H1 (cell line): ENCODE results near the gene MT4. TPM values are rescaled to one million over a fixed set of nuclear protein-coding genes. Genes with fewer than 3 reads are reported as not detected.

Source experiments
- CTCF ChIA-PET: fragments of 300-600 bp; sonication (Branson Sonifier 250); formaldehyde crosslinking; loops from one replicate; lab custom pipeline; 2021; ENCODE audit not compliant: partially characterized antibody; lab: Charles Lee
- POLR2A ChIA-PET: fragments of 300-600 bp; sonication (Branson Sonifier 250); formaldehyde crosslinking; loops from one replicate; lab custom pipeline; 2021; ENCODE audit warnings: inconsistent platforms; ENCODE audit not compliant: partially characterized antibody; lab: Charles Lee
- DNase-seq, 2 experiments: peaks; one replicate each; pipeline versions ENCODE4 v3.0.0 to v3.0.0-alpha.2; 2010 to 2022; ENCODE audit warnings: low spot score in 2 of 2, low read depth in 1 of 2, mixed read lengths in 1 of 2
- FAIRE-seq: peaks from 2 replicates; lab custom pipeline; 2011; peaks lifted over from hg19 to GRCh38; lab: Jason Lieb, UNC
- H2AFZ ChIP-seq: 2 replicates; pipeline ENCODE4 v1.8.1; 2012; ENCODE audit warnings: low read length, inconsistent platforms
- H2AK5ac ChIP-seq: 2 replicates; pipeline ENCODE4 v1.6.1; 2013; ENCODE audit warnings: low read depth, low read length
- H2BK120ac ChIP-seq: replicated peaks from 2 replicates; pipeline ENCODE3; 2013; ENCODE audit warnings: low read depth, low read length, inconsistent platforms
- H2BK12ac ChIP-seq: 2 replicates; pipeline ENCODE4 v1.6.1; 2013; ENCODE audit warnings: low read depth, low read length
- H2BK15ac ChIP-seq: 2 replicates; pipeline ENCODE4 v1.6.1; 2013; ENCODE audit warnings: low read length
- H2BK20ac ChIP-seq: 2 replicates; pipeline ENCODE4 v1.6.1; 2013; ENCODE audit warnings: low read length
- H2BK5ac ChIP-seq: 2 replicates; pipeline ENCODE4 v1.6.1; 2013; ENCODE audit warnings: low read depth, low read length
- H3K14ac ChIP-seq: 2 replicates; pipeline ENCODE4 v1.6.1; 2013; ENCODE audit warnings: inconsistent platforms; ENCODE audit not compliant: insufficient read length
- H3K18ac ChIP-seq: 2 replicates; pipeline ENCODE4 v1.6.1; 2013; ENCODE audit warnings: low read length; ENCODE audit errors: extremely low read depth
- H3K23ac ChIP-seq: 2 replicates; pipeline ENCODE4 v1.6.1; 2013; ENCODE audit warnings: inconsistent platforms; ENCODE audit not compliant: insufficient read length
- H3K23me2 ChIP-seq: 2 replicates; pipeline ENCODE4 v1.6.1; 2013; ENCODE audit warnings: low read depth, low read length
- H3K27ac ChIP-seq: 2 replicates; pipeline ENCODE4 v1.6.1; 2011; ENCODE audit warnings: low read depth, low read length, inconsistent platforms
- H3K27me3 ChIP-seq, 4 experiments: replicated peaks in 1 of 4; 1 replicate in 1 of 4; 2 replicates in 3 of 4; pipeline versions ENCODE4 v1.6.1 to v1.8.1; 2011 to 2013; ENCODE audit warnings: low read length in 3 of 4, mild to moderate bottlenecking in 3 of 4, inconsistent platforms in 2 of 4, mixed read lengths in 2 of 4, moderate library complexity in 1 of 4; ENCODE audit not compliant: control insufficient read depth in 3 of 4, insufficient read depth in 3 of 4; ENCODE audit errors: extremely low read depth in 1 of 4
- H3K36me3 ChIP-seq, 4 experiments: 2 replicates each; pipeline versions ENCODE4 v1.6.1 to v1.8.1; 2011 to 2013; ENCODE audit warnings: mild to moderate bottlenecking in 4 of 4, low read length in 3 of 4, moderate library complexity in 2 of 4, control low read depth in 1 of 4, inconsistent platforms in 1 of 4; ENCODE audit not compliant: insufficient read depth in 4 of 4, control insufficient read depth in 2 of 4
- H3K4ac ChIP-seq: replicated peaks from 2 replicates; pipeline ENCODE3; 2013; ENCODE audit warnings: low read length, low read depth, mixed read lengths, inconsistent platforms; ENCODE audit not compliant: insufficient read length
- H3K4me1 ChIP-seq, 4 experiments: replicated peaks in 1 of 4; 1 replicate in 1 of 4; 2 replicates in 3 of 4; pipeline versions ENCODE4 v1.6.1 to v1.8.1; 2011 to 2013; ENCODE audit warnings: low read length in 3 of 4, inconsistent platforms in 2 of 4, mixed read lengths in 1 of 4; ENCODE audit not compliant: insufficient read depth in 4 of 4, control insufficient read depth in 3 of 4
- H3K4me2 ChIP-seq, 2 experiments: 2 replicates each; pipeline versions ENCODE4 v1.6.1 to v1.8.1; 2011 to 2013; ENCODE audit warnings: low read depth in 2 of 2, low read length in 2 of 2, control low read depth in 1 of 2, inconsistent platforms in 1 of 2, mild to moderate bottlenecking in 1 of 2; ENCODE audit not compliant: insufficient read depth in 1 of 2
- H3K4me3 ChIP-seq, 4 experiments: fragments of 200-600, 300-600 bp in 1 of 4; sonication (generic), shearing (Covaris generic), sonication (Bioruptor Twin) in 1 of 4; 2 replicates each; pipeline versions ENCODE4 v1.5.1 to v1.8.1; 2011 to 2016; ENCODE audit warnings: low read length in 4 of 4, low read depth in 3 of 4, control low read depth in 2 of 4, inconsistent platforms in 2 of 4, mild to moderate bottlenecking in 2 of 4, mixed read lengths in 1 of 4, moderate library complexity in 1 of 4; ENCODE audit not compliant: insufficient read depth in 2 of 4; ENCODE audit errors: extremely low read depth in 1 of 4
- H3K56ac ChIP-seq: replicated peaks from 2 replicates; pipeline ENCODE3; 2013; ENCODE audit warnings: low read depth, mild to moderate bottlenecking, mixed read lengths, low read length, inconsistent platforms; ENCODE audit not compliant: insufficient read length
- H3K79me1 ChIP-seq: 2 replicates; pipeline ENCODE4 v1.6.1; 2013; ENCODE audit warnings: low read depth, low read length, control low read depth
- H3K79me2 ChIP-seq, 2 experiments: 2 replicates each; pipeline versions ENCODE4 v1.6.1 to v1.8.1; 2012 to 2013; ENCODE audit warnings: low read length in 2 of 2, mild to moderate bottlenecking in 2 of 2, inconsistent platforms in 1 of 2; ENCODE audit not compliant: insufficient read depth in 2 of 2, control insufficient read depth in 1 of 2
- H3K9ac ChIP-seq, 4 experiments: replicated peaks in 1 of 4; 1 replicate in 1 of 4; 2 replicates in 3 of 4; pipeline versions ENCODE4 v1.6.1 to v1.8.1; 2011 to 2013; ENCODE audit warnings: low read depth in 3 of 4, low read length in 3 of 4, control low read depth in 2 of 4, mild to moderate bottlenecking in 2 of 4, moderate library complexity in 2 of 4, inconsistent platforms in 1 of 4; ENCODE audit errors: extremely low read depth in 1 of 4
- H3K9me3 ChIP-seq, 2 experiments: 2 replicates each; pipeline versions ENCODE4 v1.6.1 to v1.8.1; 2012 to 2013; ENCODE audit warnings: mild to moderate bottlenecking in 2 of 2, moderate library complexity in 2 of 2, control low read depth in 1 of 2, inconsistent platforms in 1 of 2, low read depth in 1 of 2, low read length in 1 of 2, mixed read lengths in 1 of 2; ENCODE audit not compliant: insufficient read depth in 2 of 2
- H4K20me1 ChIP-seq, 2 experiments: replicated peaks in 1 of 2; 2 replicates each; pipeline versions ENCODE3 to v1.8.1; 2011 to 2013; ENCODE audit warnings: inconsistent platforms in 2 of 2, low read length in 2 of 2, mild to moderate bottlenecking in 1 of 2; ENCODE audit not compliant: insufficient read depth in 2 of 2, control insufficient read depth in 1 of 2
- H4K5ac ChIP-seq: 2 replicates; pipeline ENCODE4 v1.6.1; 2013; ENCODE audit warnings: low read length, low read depth, mixed read lengths, inconsistent platforms; ENCODE audit not compliant: insufficient read length
- H4K8ac ChIP-seq: 2 replicates; pipeline ENCODE4 v1.8.0; 2013; ENCODE audit warnings: mild to moderate bottlenecking, moderate library complexity, low read length, inconsistent platforms; ENCODE audit not compliant: insufficient read depth; ENCODE audit errors: extremely low read depth
- H4K91ac ChIP-seq: replicated peaks from 2 replicates; pipeline ENCODE3; 2013; ENCODE audit warnings: low read length, mixed read lengths, inconsistent platforms; ENCODE audit not compliant: insufficient read length
- CBX5 ChIP-seq: fragments of 300-800, 300-1000 bp; sonication (generic); IDR thresholded peaks from 2 replicates; pipeline ENCODE4 v1.7.1; 2016; ENCODE audit warnings: antibody characterized with exemption, low read length, low read depth
- CHD2 ChIP-seq: IDR thresholded peaks from 2 replicates; pipeline ENCODE4 v1.6.1; 2012; ENCODE audit warnings: low read length, improper control_type of control experiment
- EGR1 ChIP-seq: IDR thresholded peaks from 2 replicates; pipeline ENCODE4 v1.6.1; 2011; ENCODE audit warnings: low read depth, low read length, borderline replicate concordance
- EZH2 ChIP-seq: fragments of 200-600 bp; sonication (generic); IDR thresholded peaks from 2 replicates; pipeline ENCODE4 v1.7.1; 2012; ENCODE audit warnings: low read depth, mild to moderate bottlenecking, moderate library complexity, low read length, inconsistent platforms; ENCODE audit not compliant: severe bottlenecking
- GABPA ChIP-seq: IDR thresholded peaks from 2 replicates; pipeline ENCODE4 v1.6.1; 2011; ENCODE audit warnings: mild to moderate bottlenecking, low read length, moderate library complexity, borderline replicate concordance; ENCODE audit not compliant: insufficient read depth
- HDAC2 ChIP-seq, 2 experiments: fragments of 300-600 bp in 1 of 2; sonication (generic) in 1 of 2; IDR thresholded peaks; 2 replicates each; pipeline ENCODE4 v1.6.1; 2011 to 2012; ENCODE audit warnings: low read depth in 2 of 2, low read length in 2 of 2, mild to moderate bottlenecking in 2 of 2, moderate library complexity in 2 of 2, borderline replicate concordance in 1 of 2, inconsistent platforms in 1 of 2
- KDM1A ChIP-seq: fragments of 200-600, 300-600 bp; sonication (generic); IDR thresholded peaks from 2 replicates; pipeline ENCODE4 v1.7.1; 2016; ENCODE audit warnings: mild to moderate bottlenecking, low read length, borderline replicate concordance
- NRF1 ChIP-seq: IDR thresholded peaks from 2 replicates; pipeline ENCODE4 v1.6.1; 2011; ENCODE audit warnings: mild to moderate bottlenecking, low read depth, low read length, improper control_type of control experiment
- RBBP5 ChIP-seq: IDR thresholded peaks from 2 replicates; pipeline ENCODE4 v1.7.1; 2012; ENCODE audit warnings: low read depth, mild to moderate bottlenecking, inconsistent platforms, low read length, moderate library complexity, borderline replicate concordance
- SP1 ChIP-seq: IDR thresholded peaks from 2 replicates; pipeline ENCODE4 v1.6.1; 2011; ENCODE audit warnings: low read depth, low read length
- SP2 ChIP-seq: IDR thresholded peaks from 2 replicates; pipeline ENCODE4 v1.6.1; 2012; ENCODE audit warnings: mild to moderate bottlenecking, low read length, inconsistent platforms
- WGBS, 2 experiments: shearing (Covaris generic) in 1 of 2; methylation state at CpG; one replicate each; pipeline versions ENCODE4 v1.1.6 to v1.1.7; 2013 to 2015; ENCODE audit warnings: low lambda C conversion rate in 2 of 2, mixed read lengths in 2 of 2, inconsistent platforms in 1 of 2, low coverage in 1 of 2, missing lambda C conversion rate in 1 of 2; ENCODE audit not compliant: insufficient replicate concordance in 2 of 2, insufficient coverage in 1 of 2, insufficient read length in 1 of 2; ENCODE audit errors: extremely low coverage in 1 of 2, missing lambda C conversion rate in 1 of 2; 5-methylcytosine and 5-hydroxymethylcytosine counted together
- polyA plus RNA-seq, 7 experiments: library from polyadenylated mRNA; depleted of rRNA in 3 of 7; stranded (reverse) in 5 of 7; unstranded in 2 of 7; fragments of >200 nt in 5 of 7; fragments of 200-250 nt in 2 of 7; gene quantifications; 1 replicate in 5 of 7; 2 replicates in 1 of 7; 4 replicates in 1 of 7; pipeline versions ENCODE4 v1.2.1 to v1.2.3, GENCODE V29; 2011 to 2013; ENCODE audit warnings: missing spikeins in 2 of 7, mixed read lengths in 2 of 7
- total RNA-seq: library from RNA; stranded (reverse); fragmentation: NEBNext Ultra II Directional; extraction: Animal tissue kit (Norgen Biotek cat#: 25700); gene quantifications from 2 replicates; pipeline ENCODE4 v1.2.1, GENCODE V29; 2021

MT4 gene
- total and polyA plus RNA-seq, 2 of the 8 experiments (the other 6 are each of a cell fraction or from before 2014, with no cell fraction given) = not detected

- Histone ChIP-seq H4K5ac (no peak overlapping the region), H4K20me1 (peaks cover 0 to 2% of the 10 kb centered on the region in 2 experiments), H3K79me2 (no peaks in the 10 kb centered on the region), H3K56ac (no peak overlapping the region), H3K79me1 (no peaks in the 10 kb centered on the region), H3K27ac (no peak overlapping the region), H2BK120ac (no peak overlapping the region), H3K23me2 (peaks cover 11% of the 10 kb centered on the region; the same call in 1 of the 2 replicates), H2AK5ac (no peak overlapping the region), H3K9me3 (no peaks in the 10 kb centered on the region), H2BK5ac (no peak overlapping the region), H3K23ac (no peak overlapping the region), H3K4me1 (peaks cover 7 to 21% (median 10%) of the 10 kb centered on the region in 4 experiments), H3K4me2 (no peak overlapping the region), H3K4ac (no peak overlapping the region), H2BK20ac (no peak overlapping the region), H3K9ac (no peak overlapping the region), H3K4me3 (no peak overlapping the region), H2AFZ (no peak overlapping the region), H2BK12ac (no peak overlapping the region; the same call in 1 of the 2 replicates), H3K18ac (no peak overlapping the region), H3K14ac (no peak overlapping the region), H4K91ac (no peak overlapping the region), H3K36me3 (no peaks in the 10 kb centered on the region), H4K8ac (no peak overlapping the region), H2BK15ac (0 out of 2 replicates have a peak overlapping the region, but pooled peaks have one; percentile 4), H3K27me3 (peaks cover 22 to 50% (median 42%) of the 10 kb centered on the region in 4 experiments)
- ChIA-PET POLR2A (interaction anchor here (1.2 to 2.7 kb wide), 2 partner anchors 12 to 20 kb away, joined by 7 to 10 read pairs; partner anchors contain the start of gene MT1E), CTCF (interaction anchor here (0.8 to 9.2 kb wide), 7 partner anchors 12 to 96 kb away, joined by 3 to 85 read pairs (median 6); partner anchors contain the start of gene MT1E)
- 96% methylated on average over 3 of the region's 3 CpGs; no CpG with 5 or more reads in 1 of the 2 experiments for whole genome bisulfite sequencing, 2 experiments
- FAIRE-seq (no peak), DNase-seq (no peak)
- no peak for TF ChIP-seq EZH2
- no peak for TF ChIP-seq GABPA
- no peak for TF ChIP-seq RBBP5
- TF ChIP-seq EGR1 = no peak
- TF ChIP-seq HDAC2 (IDR thresholded peaks at IDR 0.05; ENCODE audit: borderline replicate concordance in 1 of 2, low read depth in 2 of 2, low read length in 2 of 2) = no peak
- TF ChIP-seq SP1 = no peak
- TF ChIP-seq NRF1 = no peak
- no peak for TF ChIP-seq SP2
- TF ChIP-seq CHD2 = no peak
- no peak for TF ChIP-seq KDM1A
- TF ChIP-seq CBX5 = no peak
Observed at GRCh38 chr16:56606071-56606475, 41.2 kb downstream of the MT4 start.
